Neural cell (in vitro differentiated cells): Measurements from ENCODE around the gene MARCHF7.

Experiments used
- EP300 ChIP-seq: fragments of 450-650 bp; conservative IDR thresholded peaks from 2 replicates; pipeline ENCODE4 v1.6.1; 2014; ENCODE audit warnings: antibody characterized with exemption, mild to moderate bottlenecking, moderate library complexity; ENCODE audit not compliant: poor library complexity, severe bottlenecking
- EZH2 ChIP-seq: fragments of 200-600, 300-800 bp; shearing (Covaris generic), sonication (generic); IDR thresholded peaks from 2 replicates; pipeline ENCODE4 v1.6.1; 2014; ENCODE audit warnings: antibody characterized with exemption, low read length, borderline replicate concordance, mild to moderate bottlenecking; ENCODE audit not compliant: insufficient read depth, poor library complexity, severe bottlenecking
- POLR2AphosphoS5 ChIP-seq: IDR thresholded peaks from 2 replicates; pipeline ENCODE4 v1.6.1; 2012
- RAD21 ChIP-seq: fragments of 450-650 bp; conservative IDR thresholded peaks from 2 replicates; pipeline ENCODE4 v1.6.1; 2014; ENCODE audit warnings: antibody characterized with exemption, mild to moderate bottlenecking, moderate library complexity
- SMC3 ChIP-seq: fragments of 450-650 bp; conservative IDR thresholded peaks from 2 replicates; pipeline ENCODE4 v1.6.1; 2014; ENCODE audit warnings: antibody characterized with exemption, mild to moderate bottlenecking, moderate library complexity; ENCODE audit not compliant: poor library complexity
- TAF1 ChIP-seq: IDR thresholded peaks from 2 replicates; pipeline ENCODE4 v1.6.1; 2012; ENCODE audit warnings: low read depth
- TF ChIP-seq, protein P1 (sequence below): fragments of 450-650 bp; IDR thresholded peaks from 2 replicates; pipeline ENCODE4 v1.5.1; 2014; ENCODE audit warnings: antibody characterized with exemption, mild to moderate bottlenecking, moderate library complexity; ENCODE audit not compliant: poor library complexity, severe bottlenecking
- TF ChIP-seq, protein P2 (sequence below): IDR thresholded peaks from 2 replicates; pipeline ENCODE4 v1.6.1; 2012; ENCODE audit warnings: borderline replicate concordance

DNA sequence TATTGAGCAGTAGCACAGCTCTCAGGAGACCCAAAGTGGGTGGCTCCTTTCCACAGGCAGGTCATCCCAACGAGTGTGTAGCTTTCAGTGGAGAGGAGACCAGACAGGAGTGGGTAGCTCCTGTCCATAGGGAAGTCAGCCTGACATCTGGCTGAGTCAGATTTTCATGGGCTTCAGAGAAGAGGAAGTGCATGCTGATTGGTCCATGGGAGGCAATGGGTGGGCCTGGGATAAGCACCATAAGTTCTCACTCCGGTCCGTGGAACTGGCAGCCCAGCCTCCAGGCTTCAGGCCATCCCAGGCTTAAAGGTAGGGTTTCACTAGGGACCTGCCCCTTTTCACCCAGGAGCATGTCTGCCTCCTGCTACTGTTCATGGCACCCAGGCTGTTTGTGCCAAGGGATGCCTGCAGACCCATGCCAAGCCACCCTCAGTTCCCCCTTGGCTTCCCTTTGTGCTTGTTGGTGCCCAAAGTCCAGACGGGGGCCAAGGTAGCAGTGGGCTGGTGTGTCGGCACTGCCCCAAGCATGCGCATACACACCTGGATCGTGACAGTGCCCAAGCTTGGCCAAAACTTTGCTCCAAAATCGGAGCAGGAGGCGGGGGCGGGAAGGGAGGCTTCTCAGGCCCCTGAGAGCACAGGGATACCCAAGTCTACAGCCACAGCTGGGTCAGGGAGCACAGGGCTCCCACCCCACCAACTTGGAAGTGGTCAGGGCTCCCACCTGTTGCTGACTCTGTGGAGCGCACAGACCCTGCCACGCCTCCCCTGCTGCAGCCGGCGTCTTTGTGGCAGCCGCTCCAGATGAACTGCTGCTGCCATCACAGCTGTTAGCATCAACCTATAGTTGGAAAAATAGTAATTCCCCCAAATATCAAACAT lies 26.4 kb downstream of the MARCHF7 start:
- TF ChIP-seq, protein P1, sequence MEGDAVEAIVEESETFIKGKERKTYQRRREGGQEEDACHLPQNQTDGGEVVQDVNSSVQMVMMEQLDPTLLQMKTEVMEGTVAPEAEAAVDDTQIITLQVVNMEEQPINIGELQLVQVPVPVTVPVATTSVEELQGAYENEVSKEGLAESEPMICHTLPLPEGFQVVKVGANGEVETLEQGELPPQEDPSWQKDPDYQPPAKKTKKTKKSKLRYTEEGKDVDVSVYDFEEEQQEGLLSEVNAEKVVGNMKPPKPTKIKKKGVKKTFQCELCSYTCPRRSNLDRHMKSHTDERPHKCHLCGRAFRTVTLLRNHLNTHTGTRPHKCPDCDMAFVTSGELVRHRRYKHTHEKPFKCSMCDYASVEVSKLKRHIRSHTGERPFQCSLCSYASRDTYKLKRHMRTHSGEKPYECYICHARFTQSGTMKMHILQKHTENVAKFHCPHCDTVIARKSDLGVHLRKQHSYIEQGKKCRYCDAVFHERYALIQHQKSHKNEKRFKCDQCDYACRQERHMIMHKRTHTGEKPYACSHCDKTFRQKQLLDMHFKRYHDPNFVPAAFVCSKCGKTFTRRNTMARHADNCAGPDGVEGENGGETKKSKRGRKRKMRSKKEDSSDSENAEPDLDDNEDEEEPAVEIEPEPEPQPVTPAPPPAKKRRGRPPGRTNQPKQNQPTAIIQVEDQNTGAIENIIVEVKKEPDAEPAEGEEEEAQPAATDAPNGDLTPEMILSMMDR = no peak
- TF ChIP-seq SMC3 (no peak), EZH2 (no peak), RAD21 (no peak), TAF1 (no peak), POLR2AphosphoS5 (no peak), EP300 (no peak)
- TF ChIP-seq, protein P2, sequence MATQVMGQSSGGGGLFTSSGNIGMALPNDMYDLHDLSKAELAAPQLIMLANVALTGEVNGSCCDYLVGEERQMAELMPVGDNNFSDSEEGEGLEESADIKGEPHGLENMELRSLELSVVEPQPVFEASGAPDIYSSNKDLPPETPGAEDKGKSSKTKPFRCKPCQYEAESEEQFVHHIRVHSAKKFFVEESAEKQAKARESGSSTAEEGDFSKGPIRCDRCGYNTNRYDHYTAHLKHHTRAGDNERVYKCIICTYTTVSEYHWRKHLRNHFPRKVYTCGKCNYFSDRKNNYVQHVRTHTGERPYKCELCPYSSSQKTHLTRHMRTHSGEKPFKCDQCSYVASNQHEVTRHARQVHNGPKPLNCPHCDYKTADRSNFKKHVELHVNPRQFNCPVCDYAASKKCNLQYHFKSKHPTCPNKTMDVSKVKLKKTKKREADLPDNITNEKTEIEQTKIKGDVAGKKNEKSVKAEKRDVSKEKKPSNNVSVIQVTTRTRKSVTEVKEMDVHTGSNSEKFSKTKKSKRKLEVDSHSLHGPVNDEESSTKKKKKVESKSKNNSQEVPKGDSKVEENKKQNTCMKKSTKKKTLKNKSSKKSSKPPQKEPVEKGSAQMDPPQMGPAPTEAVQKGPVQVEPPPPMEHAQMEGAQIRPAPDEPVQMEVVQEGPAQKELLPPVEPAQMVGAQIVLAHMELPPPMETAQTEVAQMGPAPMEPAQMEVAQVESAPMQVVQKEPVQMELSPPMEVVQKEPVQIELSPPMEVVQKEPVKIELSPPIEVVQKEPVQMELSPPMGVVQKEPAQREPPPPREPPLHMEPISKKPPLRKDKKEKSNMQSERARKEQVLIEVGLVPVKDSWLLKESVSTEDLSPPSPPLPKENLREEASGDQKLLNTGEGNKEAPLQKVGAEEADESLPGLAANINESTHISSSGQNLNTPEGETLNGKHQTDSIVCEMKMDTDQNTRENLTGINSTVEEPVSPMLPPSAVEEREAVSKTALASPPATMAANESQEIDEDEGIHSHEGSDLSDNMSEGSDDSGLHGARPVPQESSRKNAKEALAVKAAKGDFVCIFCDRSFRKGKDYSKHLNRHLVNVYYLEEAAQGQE = no peak
